Right renal pelvis (tissue), 4 donors: Measurements from ENCODE around the gene ING5. TPM values are rescaled to one million over a fixed set of nuclear protein-coding genes. Genes with fewer than 3 reads are reported as not detected.
"Not testable (repeated sequence)": the region's sequence is repeated elsewhere in the genome, so short reads cannot be mapped to it uniquely, and the experiment has no call there.

ENCODE experiments used
- DNase-seq, 4 donors: peaks; one replicate each; pipeline ENCODE4 v3.0.0-alpha.2; 2013; ENCODE audit warnings: low read depth in 4 of 4, low spot score in 3 of 4, missing footprints in 1 of 4
- polyA plus RNA-seq, 4 donors: library from polyadenylated mRNA; unstranded; fragments of 120-200 nt; gene quantifications; one replicate each; pipeline ENCODE4 v1.2.1, GENCODE V29; 2013; ENCODE audit not compliant: insufficient read length in 4 of 4

The ING5 gene
- polyA plus RNA-seq, 4 donors, result 35.4 to 43.6 (median 42.3) TPM

DNA sequence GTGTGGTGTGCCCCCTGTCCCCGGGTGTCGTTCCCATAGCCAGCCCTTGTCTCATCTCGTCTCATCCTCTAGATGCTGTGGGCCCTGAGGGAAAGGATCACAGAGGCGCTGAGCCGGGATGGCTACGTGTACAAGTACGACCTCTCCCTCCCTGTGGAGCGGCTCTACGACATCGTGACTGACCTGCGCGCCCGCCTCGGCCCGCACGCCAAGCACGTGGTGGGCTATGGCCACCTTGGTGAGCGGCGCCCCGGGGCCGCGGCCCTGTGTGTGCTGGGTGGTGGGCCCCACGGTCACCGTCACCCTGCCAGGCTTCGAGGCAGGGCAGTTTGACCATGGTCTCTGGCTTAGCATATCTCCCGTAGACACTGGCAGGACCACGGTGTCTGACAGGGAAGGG is 53.9 kb downstream of the ING5 start:
- DNase-seq, result no peak

DNA sequence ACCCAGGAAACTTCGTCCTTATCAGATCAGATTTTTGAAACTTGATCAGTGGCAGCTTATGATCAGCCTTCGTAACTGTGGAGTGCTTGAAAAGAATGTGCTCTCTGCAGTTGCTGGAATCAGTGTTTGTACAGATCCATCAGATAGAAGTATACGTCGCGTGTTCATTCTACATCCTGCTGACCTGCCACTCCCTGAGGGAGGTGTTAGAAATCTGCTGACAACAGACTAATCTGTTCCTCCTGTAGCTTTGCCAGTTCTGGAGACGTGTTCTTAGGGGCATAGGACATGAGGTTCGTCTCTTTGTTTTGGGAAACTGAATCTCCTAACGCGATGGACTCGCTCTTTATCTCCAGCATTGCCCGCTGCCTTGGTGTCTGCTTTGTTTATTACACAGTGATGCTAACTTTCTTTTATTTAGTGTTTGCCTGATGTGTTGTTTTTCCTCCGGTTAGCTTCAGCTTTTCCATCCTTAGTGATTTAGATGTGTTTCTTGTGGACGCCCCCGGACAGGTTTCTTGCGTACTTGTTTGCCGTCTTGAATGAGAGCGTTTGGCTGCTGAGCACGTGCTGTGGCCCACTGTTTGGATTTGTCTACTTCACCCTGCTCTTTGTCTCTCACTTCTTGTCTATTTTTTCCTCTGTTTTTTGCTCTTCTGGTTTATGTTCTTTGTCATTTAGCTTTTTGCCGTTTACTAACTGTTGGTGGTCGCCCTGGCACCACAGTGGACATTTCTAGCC is 57.4 kb downstream of the ING5 start:
- no peak for DNase-seq

DNA sequence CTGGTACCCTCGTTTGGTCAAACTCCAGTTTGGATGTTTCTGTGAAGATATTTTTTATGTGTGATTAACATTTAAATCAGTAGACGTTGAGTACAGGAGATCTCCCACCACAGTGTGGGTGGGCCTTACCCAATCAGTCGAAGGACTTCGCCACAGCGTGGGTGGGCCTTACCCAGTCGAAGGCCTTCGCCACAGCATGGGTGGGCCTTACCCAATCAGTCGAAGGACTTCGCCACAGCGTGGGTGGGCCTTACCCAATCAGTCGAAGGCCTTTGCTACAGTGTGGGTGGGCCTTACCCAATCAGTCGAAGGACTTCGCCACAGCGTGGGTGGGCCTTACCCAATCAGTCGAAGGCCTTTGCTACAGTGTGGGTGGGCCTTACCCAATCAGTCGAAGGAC is 58.1 kb downstream of the ING5 start:
- not testable (repeated sequence) for DNase-seq

DNA sequence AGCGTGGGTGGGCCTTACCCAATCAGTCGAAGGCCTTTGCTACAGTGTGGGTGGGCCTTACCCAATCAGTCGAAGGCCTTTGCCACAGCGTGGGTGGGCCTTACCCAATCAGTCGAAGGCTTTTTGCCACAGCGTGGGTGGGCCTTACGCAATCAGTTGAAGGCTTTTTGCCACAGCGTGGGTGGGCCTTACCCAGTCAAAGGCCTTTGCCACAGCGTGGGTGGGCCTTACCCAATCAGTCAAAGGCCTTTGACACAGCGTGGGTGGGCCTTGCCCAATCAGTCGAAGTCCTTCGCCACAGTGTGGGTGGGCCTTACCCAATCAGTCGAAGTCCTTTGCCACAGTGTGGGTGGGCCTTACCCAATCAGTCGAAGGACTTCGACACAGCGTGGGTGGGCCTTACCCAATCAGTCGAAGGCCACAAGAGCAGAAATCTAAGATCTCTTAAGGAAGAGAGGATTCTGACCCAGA is 58.5 kb downstream of the ING5 start:
- no peak for DNase-seq

DNA sequence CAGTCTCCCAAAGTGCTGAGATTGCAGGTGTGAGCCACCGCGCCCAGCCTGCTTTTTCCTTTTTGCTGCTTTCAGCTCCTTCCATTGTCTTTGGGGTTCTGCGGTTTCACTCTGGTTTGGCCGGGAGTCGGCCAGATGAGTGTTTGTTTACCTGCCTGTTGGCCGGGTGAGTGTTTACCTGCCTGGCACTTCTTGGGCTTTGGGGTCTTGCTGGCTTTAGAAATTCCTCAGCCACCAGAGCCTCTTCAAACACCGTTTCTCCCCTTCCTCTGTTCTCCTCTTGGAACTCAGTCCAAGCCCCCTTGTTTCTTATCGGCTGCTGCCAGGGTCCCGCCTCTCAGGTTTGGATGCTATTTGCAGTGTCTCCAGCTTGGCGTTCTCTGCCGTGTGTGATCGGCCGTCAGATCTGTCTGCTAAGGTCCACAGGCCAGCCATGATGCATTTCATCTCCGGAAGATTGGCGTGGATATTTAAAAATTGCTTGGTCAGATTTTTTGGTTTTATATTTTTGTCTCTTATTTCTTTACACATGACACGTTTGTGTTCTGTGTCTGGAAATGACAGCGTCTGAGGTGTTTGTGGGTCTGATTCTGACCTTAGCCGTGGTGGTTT is 60.6 kb downstream of the ING5 start:
- no peak for DNase-seq

DNA sequence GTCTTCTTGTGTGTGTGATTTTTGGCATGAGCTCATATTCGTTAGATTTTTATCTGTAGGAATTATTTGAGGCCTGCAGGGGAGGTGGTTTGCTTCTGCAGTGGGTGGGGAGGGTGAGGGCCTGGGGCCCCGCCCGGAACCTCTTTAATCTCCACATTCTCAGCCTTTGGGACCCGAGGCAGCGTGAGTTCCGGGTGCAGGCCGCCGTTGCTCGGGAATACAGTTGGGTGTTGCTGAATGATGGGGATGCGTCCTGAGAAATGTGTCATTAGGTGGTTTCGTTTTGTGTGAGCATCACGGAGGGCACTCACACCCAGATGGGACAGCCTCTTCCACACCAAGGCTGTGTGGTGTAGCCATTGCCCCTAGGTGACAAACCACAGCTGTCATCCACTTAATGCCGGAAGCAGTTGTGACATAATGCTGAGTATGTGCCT is 61.1 kb downstream of the ING5 start:
- DNase-seq, result no peak

DNA sequence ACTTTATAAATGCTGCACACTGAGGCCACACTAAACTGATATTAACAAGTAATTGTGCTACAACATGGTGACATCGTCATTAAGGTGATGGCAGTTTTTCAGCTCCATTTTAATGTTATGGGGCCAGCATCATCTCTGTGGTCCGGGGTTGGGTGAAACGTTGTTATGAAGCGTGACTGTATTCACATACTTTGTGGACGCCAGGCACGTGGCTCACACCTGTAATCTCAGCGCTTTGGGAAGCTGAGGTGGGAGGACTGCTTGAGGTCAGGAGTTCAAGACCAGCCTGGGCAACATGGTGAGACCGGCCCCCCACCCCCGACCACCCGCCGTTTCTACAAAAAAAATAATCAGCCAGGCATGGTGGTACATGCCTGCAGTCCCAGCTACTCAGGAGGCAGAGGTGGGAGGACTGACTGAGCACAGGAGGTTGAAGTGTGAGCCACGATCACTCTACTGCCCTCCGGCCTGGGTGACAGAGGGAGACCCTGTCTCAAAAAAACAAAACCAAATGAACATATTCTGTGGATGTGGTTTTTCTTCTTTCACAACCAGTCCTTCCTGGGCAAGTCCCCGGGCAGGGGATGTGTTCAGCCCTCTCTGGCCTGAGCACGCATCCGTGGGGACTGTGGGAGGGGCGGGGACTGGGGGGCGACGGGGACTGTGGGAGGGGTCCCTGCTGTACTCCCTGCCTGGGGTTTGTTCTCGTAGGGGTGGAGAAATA is 61.9 kb downstream of the ING5 start:
- DNase-seq, result no peak

DNA sequence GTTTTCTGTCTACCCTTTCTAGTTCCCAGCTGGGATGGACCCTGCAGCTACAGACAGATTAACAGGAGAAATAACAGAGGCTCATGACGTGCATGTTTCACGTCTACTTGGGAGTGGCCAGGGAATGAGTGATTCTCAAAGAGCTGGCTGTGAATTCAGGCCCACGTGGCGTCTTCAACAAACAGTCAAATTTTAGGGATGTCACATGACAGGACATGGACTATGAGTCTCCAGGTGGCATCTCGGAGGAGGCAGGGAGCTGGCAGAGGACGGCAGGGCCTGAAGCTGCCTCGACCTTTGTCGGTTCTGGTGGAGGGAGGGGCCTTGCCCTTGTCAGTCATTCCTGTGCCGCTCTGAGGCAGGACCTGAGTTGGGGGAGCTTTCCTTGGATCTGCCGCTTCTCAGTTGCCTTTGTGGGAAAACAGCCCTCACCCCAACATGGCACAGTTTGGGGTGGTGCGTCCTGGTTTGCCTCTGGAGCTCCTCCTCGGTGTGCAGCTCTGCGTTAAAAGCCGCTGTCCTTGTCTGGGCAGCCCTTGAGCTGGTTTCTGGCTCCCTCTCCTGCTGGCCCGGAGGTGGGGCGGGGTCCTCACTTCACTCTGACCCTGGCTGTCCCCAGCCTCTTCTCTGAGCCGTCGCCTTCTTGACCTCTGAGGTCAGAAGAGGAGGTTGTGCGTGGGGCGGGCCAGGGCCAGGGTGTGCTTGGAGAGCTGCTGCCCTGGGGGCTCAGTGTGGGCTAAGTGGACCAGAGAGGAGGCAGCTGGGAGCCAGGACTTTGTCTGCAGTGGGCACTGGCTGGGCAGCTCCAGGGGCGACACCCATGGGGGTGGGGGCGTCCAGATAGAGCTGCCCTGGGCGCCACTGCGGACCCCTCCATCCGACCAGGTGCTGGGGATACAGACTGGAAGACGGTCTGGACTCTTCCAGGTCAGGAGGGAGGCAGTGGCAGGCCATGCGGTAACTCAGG is 62.7 kb downstream of the ING5 start:
- DNase-seq, result no peak

DNA sequence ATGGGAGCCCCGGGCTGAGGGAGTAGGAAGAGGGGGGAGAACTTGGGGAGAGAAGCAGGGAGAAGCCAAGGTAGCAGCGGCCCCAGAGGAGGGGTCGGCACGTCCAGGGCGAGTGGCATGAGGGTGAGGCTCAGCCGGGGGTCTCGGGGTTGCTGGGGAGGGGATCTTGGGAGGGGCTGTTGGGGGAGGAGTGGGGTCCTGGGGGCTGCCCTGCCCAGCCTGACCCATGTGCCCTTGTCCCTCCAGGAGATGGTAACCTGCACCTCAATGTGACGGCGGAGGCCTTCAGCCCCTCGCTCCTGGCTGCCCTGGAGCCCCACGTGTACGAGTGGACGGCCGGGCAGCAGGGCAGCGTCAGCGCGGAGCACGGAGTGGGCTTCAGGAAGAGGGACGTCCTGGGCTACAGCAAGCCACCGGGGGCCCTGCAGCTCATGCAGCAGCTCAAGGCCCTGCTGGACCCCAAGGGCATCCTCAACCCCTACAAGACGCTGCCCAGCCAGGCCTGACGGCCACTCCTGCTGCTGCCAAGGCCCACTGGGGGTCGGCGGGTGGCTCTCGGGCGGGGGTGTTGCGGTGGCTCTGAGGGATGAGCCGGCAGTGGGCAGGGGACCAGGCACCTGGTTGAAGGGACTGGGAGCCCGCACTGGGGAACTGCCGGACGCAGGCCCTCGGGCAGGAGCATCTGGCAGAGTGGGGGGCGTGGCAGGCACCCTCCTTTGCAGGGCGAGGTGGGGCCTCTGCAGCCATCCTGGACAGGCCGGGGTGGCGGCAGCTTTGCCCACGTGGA is 65.8 kb downstream of the ING5 start:
- DNase-seq, result no peak

DNA sequence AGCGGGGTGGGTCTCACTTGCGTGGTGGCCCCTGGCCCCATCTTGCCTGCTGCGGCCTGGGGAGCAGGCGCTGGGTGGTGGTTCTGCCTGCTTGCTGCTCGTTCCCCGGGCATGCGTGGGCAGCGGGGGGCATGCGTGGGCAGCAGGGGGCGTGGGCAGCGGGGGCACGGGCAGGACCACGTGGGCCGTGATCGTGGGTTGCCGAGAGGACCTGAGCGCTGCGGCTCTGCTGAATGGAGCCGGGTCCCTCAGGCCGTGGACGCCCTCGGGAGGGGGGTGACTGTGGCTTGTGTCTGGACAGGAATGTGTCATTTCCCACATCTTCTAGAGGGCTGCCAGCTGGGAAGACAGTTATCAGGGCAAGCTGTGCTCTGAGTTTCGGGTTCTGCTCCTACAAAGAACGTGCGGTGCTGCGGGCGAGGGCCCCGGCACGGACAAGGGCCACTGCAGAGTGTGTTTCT is 66.4 kb downstream of the ING5 start:
- DNase-seq, result no peak

DNA sequence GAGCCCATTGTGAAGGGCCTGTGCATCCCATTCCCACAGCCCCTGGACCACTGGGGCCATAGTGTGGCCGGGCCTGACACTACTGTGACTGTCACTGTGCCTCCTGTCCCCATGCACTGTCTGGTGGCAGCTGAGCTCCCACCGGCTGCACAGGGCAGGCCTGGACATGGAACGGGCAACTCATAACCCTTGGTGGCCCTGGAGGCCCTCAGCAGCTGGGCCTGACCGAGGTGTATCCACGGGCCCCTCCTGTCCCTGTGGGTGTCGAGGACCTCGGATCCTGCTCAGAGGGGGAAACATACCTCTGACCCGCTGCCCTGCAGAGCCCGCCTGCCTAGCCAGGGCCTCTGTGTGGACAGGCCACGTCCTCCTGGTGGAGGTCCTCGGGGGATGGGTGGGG is 67.0 kb downstream of the ING5 start:
- no peak for DNase-seq

DNA sequence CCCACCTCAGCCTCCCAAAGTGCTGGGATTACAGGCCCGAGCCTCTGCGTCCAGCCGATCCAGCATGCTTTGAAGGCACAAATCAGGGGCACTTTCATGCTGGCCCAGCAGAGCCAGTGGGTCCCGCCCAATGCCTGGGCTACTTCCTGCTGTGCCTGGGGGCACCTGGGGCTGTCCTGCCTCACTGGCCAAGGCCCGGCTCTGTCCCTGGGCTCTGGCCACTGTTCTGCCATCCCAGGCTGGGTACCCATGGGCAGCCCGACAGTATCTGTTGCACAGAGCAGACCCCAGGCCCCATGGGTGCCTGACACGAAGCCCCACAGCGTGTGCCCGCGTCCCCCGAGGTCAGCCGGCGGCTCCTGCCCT is 68.0 kb downstream of the ING5 start:
- no peak for DNase-seq

DNA sequence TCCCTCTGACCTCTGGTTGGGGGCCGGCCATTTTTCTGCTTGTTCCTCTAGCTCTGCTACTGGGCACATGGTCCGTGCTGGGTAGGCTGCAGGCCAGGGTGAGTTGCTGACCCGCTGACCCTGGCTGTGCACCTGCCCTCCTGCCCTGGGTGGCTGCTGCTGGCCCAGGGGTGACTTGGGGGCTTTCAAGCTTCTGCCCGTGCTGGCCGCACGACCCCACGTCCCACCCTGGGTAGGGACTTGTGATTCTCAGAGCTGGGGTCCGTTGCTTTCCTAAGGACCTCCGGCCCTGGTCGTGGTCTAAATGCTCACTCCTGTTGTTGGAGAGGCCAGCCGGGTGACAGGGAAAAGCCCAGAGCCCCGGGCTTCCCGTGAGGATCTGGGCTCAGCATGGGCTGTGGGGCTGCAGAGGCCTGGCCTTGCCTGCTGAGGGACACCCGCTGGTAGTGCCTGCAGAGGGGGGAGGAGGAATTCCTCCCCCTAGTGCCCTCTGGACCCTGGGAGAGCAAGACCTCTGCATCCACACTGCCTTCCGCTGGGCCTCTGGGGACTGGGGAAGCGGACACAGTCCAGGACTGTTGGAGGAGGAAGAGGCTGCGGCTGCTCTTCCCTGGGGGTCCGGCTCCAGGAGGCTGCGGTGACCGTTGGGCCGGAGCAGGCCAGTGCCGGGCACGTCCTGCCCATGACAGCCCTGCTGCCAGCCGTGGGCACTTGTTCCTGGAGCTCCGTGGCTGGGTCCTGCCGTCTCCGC is 68.5 kb downstream of the ING5 start:
- DNase-seq, result no peak

DNA sequence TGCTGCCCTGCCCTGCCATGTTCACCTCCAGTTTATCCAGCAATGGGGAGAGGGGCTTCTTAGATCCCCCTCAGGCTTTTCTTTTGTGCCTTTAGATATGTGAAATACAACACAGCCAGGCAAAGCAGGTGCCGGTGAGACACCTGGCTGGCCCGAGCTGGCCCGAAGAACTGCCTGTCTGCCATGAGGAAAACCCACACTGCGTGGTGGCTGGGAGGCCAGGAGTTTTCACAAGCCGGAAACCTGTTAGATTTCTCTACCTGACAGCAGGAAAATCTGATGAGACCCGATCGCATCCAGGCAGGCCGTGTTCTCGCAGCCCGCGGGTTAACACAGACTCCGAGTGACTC is 69.1 kb downstream of the ING5 start:
- DNase-seq, result no peak

DNA sequence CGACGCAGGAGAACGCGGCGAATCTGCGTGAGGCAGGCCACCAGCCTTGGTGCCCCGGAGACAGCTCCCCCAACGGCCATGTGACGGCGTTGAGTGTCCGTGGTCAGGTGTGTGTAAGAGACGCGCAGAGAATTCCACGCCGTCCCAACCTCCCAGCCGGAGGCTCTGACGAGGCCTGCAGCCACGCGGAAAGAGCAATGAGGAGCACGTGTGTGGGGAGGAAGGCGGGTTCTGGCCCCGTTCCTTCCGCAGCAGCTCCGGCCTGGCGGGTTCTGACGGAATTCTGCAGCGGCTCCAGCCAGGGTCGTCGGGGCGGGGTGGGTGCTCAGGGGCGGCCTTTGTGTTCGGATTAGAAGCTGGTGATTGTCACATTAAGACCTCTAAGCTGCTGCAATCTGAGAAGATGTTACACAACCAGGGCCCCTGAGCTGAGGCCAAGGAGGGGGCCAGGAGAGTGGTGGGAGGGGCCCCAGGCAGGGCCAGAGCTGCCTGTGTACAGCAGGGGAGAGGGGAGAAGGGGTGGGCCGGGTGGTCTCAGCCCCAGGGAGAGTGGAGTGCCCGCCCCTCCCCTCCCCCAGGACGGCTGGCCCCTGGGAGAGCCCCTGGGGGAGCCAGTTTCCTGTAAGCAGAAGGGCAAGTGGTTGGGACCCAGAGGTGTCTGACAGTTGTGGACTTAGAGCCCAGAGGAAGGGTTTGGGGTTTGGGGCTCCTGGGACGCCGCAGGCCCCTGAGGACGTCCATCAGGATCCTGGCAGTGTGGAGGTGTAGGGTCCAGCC is 69.6 kb downstream of the ING5 start:
- no peak for DNase-seq

DNA sequence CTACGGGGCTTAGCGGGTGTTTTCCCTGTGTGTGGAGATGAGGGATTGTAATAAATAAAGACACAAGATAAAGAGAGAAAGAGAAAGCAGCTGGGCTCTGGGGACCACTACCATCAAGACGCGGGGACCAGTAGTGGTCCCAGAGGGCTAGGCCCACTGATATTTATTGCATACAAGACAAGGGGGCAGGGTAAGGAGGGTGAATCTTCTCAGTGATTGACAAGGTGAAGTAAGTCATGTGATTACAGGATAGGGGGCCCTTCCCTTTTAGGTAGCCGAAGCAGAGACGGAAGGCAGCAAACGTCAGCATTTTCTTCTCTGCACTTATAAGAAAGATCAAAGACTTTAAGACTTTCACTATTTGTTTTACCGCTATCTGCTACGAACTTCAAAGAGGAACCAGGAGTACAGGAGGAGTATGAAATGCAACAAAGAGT is 70.2 kb downstream of the ING5 start:
- no peak for DNase-seq

DNA sequence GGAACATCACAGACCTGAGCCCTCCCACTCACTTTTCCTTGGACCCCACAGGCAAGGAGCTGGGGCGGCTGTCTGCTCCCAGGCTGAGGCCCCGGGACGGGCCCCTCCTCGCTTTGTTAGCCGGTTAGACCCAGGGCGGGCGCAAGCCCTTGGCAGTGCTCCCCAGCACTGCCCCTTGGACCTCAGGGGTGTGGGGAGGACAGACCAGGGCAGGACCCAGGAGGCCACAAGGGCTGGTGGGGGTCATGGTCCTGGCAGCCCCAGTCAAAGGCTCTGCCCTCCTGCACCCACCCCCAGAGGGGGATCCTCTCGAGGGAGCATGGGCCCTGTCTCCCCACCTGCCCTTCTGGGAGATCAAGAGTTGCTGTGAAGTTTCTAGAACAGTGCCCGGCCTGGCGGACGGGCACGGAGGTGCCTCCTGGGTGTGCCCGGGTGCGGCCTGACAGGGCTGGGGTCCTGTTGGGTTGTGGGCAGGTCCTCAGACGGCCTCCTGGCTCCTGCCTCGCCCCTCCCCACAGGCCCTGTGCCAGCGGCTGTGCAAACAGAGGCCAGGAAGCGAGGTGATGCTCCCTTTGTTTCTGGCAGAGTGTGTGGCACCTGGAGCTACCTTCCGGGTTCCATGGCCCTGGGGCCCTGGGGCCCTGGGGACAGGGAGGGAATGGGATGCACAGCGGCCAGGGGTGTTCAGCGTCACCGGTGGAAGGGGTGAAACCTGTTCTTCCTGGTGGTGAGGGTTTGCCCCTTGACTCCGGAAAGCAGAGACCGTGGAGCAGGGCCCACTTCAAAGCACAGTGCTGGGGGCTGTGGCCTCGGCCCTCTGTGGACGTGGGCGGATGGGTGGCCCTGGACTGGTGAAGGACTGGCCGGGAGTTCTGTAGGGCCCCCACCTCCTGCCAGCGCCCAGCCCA is 71.9 kb downstream of the ING5 start:
- no peak for DNase-seq
